GM23248 (cell line): ENCODE measurements around the gene GLIPR1L2.

Experiments
- EZH2 ChIP-seq: fragments of 200-600 bp; sonication (generic); IDR thresholded peaks from 2 replicates; pipeline ENCODE4 v1.6.1; 2018; ENCODE audit warnings: antibody characterized with exemption, mild to moderate bottlenecking; ENCODE audit not compliant: insufficient read depth, poor library complexity, severe bottlenecking
- EZH2phosphoT487 ChIP-seq: fragments of 200-600 bp; sonication (generic); IDR thresholded peaks from 2 replicates; pipeline ENCODE4 v1.6.1; 2018; ENCODE audit warnings: antibody characterized with exemption, moderate library complexity, mild to moderate bottlenecking, low read depth; ENCODE audit not compliant: insufficient read depth

DNA sequence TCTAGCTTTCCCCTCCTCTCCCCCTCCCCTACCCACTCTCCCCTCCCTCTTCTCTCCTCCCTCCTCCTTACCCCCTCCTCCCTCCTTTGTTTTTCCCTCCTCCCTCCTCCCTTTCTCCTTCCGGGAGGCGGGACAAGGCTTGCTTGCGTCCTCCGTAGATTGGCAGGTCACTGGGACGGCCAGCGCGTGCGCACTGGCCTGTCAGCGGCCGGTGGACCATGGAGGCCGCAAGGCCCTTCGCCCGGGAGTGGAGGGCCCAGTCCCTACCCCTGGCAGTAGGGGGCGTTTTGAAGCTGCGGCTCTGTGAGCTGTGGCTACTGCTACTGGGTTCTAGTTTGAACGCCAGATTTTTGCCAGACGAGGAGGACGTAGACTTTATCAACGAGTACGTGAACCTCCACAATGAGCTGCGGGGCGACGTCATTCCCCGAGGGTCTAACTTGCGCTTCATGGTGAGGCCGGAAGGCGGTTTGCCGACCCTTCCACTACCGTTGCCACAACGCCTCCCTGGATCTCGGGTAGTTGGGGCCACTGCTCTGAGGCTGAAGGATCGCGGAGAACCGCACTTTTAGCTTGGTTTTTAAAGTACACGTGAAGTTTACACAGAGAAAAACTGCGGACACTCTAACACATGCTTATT, at the start of gene GLIPR1L2:
- TF ChIP-seq EZH2 (no peak), EZH2phosphoT487 (no peak)
